ENCODE data around the gene MYO3B.

MYO3B gene

DNA sequence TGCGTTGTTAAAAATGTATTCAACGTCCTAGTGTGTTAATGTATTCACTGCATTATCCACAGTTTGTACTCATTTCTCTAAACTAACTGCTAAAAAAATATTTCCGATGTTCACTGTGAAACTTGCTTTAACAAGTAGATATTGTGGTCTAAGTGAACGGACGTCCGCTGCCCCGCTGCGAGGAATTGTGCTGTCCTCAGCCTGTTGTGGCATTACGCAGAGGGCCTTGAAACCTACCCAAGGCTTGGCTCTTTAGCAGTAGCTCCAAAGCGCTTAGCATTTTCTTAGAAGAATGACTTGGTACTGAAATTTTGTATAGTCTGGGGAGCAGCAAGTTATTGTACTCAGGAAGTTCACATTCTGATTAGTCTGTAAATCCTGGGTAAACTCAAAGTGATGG, 400.7 kb downstream of the MYO3B start:
- TF ChIP-seq, protein P1, sequence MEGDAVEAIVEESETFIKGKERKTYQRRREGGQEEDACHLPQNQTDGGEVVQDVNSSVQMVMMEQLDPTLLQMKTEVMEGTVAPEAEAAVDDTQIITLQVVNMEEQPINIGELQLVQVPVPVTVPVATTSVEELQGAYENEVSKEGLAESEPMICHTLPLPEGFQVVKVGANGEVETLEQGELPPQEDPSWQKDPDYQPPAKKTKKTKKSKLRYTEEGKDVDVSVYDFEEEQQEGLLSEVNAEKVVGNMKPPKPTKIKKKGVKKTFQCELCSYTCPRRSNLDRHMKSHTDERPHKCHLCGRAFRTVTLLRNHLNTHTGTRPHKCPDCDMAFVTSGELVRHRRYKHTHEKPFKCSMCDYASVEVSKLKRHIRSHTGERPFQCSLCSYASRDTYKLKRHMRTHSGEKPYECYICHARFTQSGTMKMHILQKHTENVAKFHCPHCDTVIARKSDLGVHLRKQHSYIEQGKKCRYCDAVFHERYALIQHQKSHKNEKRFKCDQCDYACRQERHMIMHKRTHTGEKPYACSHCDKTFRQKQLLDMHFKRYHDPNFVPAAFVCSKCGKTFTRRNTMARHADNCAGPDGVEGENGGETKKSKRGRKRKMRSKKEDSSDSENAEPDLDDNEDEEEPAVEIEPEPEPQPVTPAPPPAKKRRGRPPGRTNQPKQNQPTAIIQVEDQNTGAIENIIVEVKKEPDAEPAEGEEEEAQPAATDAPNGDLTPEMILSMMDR (IDR thresholded peaks at IDR 0.05), result no peak

DNA sequence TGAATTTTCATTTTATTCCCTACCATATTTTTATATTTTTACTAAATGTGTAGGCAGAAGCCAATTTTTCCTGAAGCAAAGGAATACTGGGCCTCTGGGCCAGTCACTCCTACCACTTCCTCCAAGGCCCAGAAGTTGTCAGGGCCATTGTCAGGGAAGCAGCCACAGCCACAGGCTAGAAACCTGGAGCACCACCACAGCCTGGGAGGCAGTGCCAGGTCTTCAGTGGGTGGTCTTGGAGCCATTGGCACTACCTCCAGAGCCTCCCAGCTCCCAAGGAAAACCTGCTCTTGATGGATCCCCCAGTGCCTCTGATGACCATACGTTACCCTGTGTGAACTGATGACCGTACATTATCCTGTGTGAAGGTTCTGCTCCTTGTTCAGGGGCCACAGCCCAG, 401.6 kb downstream of the MYO3B start:
- TF ChIP-seq, protein P1 (IDR thresholded peaks at IDR 0.05), result no peak

DNA sequence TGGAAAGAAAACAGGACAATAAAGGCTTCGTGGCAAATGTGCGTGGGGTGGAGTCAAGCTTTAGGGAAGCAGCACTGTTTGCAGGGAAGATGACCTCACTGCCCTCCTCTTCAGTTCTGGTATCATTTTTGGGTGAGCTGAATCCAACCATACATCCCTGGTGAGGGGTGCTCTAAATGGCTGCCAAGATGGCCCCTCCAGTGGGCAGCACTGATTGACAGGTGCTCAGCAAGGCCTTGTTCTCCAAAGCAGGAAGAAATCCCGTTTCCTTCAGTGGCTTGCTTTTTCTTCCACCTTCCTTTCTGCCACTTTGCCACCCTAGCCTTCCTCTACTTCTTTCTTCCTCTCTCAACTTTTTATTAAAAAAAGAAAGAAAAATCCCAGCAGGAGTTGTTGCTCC, 404.4 kb downstream of the MYO3B start:
- TF ChIP-seq, protein P1 (IDR thresholded peaks at IDR 0.05), result no peak

DNA sequence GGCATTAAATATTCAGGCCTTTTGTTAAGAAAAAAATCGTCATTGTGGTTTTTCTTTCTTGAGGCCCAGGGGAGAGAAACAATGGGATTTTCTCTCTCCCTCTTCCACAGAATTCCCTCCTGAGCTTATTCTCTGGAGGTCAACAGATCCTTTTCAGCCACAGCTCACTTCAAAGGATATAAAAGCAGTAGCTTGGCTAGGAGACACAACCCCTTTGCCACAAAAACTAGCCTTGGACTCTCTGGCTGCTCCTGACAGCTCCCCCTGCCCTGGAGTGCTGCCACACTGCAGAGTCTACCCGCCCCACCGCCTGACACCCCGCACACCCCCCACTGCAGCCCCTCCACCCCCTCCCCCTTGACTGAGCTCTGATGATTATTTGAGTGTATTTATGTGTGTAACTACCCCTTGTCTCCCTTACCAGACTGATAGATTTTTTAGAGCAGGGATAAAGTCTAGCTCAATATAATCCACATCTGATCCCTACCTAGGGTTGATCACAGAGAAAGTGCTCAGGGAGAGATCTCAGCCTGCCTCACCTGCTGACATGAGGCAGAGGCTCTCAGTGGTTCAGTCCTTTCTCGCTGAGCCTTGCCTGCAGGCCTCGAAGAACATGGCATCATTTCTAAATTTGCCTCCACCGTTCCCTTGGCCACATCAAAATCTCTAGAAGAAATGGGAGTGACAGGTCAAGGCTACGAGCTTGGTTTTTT, 405.0 kb downstream of the MYO3B start:
- TF ChIP-seq, protein P1 (IDR thresholded peaks at IDR 0.05), result no peak

DNA sequence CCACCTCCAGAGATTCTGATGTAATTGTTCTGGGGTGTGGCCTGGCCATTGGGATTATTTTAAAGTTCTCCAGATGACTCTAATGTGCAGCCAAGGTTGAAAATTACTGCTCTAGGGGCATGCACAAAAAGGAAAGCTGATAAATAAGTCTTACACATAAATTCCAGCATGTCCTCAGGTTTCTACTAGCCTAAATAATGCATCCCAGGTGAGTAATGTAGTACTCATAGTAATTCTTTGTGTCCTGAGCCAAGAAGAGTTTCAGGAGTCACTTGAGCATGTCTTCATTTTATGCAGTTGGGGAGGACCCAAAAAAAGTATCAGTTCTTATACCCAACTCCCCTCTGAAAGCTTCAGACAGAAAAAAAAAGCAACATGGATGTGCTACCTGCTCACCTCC, 407.1 kb downstream of the MYO3B start:
- TF ChIP-seq, protein P1 (IDR thresholded peaks at IDR 0.05), result no peak

DNA sequence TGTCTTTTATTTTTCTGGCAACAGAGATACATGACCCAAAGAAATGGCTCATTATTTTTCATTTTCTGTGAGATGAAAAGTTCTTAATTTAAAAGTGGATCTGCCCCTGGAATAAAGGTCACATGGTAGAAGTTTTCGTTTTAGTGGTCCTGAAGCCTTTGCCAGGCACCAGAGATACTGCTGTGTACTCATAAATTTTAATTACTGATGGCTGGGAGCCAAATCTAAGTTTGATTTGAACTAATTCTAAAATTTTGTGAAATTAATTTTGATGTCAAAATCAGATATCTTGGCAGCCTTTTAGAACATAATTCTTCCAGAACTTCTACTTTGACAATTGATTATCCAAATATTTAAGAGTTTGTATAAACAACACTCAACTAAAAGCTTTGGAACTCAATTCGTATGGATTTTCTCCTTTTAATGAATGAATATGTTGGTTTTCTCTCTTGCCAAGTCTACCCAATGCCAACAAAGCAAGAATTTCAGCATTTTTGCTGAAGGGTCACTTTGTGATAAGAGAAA, 408.7 kb downstream of the MYO3B start:
- TF ChIP-seq, protein P1 (IDR thresholded peaks at IDR 0.05), result no peak

DNA sequence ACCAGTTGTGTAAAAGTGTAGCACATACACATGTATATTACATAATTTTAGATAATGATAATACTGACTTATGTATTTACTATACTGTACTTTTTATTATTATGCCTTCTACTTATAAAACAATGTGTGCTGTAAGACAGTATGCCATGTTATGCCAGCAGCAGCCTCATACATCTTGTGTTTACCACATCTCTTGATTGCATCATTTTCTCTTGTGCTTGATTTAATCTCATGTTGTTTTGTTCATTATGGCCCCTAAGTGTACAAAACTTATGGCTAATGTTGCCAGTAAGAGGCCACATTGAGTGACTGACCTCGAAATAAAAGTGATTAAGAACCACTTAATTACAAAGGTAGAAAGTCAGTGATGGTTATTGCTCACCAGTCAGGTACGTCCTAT, 409.2 kb downstream of the MYO3B start:
- TF ChIP-seq, protein P1 (IDR thresholded peaks at IDR 0.05), result no peak
